Activated CD8-positive, alpha-beta memory T cell treated with anti-CD3 and anti-CD28 coated beads, Interleukin-2, amount 50 U/mL, for 1 hour (primary cell): ENCODE data around the gene MGAT1.
A peak's percentile ranks its signal among the peaks of the same experiment; 100 is the strongest.

Experiments
- DNase-seq: peaks from one replicate; pipeline ENCODE4 v3.0.0-alpha.2; 2020; ENCODE audit errors: extremely low read depth

MGAT1 gene

GRCh38 chr5:180823940-180824629 is 21.5 kb upstream of the MGAT1 start:
- DNase-seq = no peak

DNA sequence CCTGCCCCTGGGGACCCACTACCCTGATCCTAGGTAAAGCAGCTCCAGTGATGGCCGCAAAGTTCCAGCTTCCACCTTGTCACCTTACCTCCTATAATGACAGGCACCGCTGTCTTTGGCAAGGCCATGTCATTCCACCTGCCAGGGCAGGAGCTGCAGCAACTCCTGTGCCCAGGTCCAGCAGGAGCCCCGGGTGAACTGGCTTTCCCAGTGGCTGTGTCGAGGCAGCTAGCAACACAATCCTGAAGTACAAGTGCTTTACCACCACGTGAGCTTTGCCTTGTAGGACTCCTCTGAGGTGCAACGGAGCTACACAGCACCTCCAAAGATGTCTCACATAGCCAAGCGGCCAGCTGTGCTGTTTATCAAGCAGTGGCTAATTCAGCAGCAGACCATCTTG is 20.7 kb upstream of the MGAT1 start:
- DNase-seq = no peak

- DNase-seq = no peak
Observed at GRCh38 chr5:180821538-180821937, 18.9 kb upstream of the MGAT1 start.

DNA sequence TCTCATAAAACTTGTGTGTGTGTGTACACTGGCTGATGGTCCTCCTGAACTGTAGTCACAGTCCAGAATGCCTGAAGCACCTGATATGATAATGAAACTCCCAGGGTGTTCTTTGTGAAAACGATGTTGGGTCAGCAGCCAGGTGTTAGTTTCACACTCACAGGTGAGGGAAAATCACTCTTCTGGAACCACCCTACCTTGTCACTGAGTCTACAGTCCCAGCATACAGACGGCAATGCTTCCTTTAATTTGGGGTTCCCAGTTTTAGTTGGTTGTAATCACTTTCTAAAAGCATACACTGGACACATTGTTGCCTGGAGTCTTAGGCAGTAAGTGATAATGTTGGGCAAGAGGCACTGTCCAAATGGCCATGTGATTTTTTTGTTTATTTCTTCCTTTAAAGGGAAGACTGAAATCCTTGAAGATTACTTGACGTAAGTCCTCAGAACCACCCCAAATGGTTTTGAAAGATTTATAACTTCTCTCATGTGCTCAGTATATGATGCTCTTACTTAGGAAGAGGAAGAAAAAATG is 18.2 kb upstream of the MGAT1 start:
- DNase-seq = no peak

DNA sequence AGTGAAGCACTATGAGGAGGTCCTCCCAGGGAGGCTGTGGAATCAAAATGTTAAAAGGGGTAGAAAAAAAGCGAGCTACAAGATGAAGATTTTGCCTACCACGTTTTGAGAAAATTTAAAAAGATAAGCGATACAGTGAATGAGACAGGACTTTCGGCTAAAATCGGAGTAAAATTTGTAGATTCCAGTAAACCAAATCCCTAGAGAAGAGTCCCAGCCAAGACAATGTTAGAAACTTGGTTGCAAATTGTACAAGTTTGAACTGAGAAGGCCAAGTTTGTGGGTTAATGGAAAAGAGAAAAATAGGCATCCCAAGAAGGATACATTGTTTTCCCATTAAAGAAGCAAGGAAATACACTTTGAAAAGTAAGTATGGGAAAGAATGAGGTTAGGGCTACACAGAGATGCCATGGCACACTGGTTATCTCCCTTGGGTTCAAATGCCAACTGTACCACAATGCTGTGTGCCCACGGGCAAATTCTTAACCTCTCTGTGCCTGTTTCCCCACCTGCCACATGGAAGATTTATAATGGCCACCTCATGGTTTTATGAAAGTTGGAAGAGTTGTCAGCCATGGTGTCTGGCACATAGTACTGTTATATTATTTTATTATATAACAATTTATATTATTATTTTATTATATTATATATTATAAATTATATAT is 16.2 kb upstream of the MGAT1 start:
- no peak for DNase-seq

GRCh38 chr5:180817893-180818674 is 15.5 kb upstream of the MGAT1 start:
- no peak for DNase-seq

- DNase-seq = no peak
Observed at GRCh38 chr5:180816608-180817534, 14.3 kb upstream of the MGAT1 start.

DNA sequence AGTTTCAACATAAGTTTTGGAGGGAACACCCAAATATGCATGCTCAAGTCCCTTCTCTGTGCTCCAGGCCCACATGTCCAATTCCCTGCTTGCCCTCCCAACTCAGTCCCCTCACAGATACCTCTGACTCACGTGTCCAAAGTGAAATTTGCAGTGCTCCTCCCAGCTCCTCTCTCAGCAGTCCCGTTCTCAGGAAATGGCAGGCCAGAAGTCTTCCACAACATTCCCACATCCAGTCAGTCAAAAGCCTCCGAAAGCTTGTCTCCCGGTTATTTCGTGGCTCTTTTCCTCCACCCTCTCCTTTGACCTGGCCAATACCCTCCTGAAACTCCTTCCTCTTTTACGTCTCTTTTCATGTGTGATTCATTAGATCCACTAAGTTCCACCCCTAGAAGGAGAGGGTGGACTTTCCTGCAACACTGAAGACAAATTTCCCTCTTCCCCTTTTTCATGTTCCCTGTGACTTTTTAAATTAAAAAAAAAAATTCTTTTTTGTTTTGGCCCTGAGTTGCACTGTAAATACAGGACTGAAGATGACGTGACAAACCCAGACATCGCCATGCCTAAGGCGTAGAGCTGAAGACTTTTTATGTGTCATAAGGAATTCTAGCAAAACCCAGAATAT is 12.8 kb upstream of the MGAT1 start:
- DNase-seq = no peak

- no peak for DNase-seq
Observed at GRCh38 chr5:180813420-180813819, 10.8 kb upstream of the MGAT1 start.

GRCh38 chr5:180811623-180812124 is 9.1 kb upstream of the MGAT1 start:
- DNase-seq = no peak

DNA sequence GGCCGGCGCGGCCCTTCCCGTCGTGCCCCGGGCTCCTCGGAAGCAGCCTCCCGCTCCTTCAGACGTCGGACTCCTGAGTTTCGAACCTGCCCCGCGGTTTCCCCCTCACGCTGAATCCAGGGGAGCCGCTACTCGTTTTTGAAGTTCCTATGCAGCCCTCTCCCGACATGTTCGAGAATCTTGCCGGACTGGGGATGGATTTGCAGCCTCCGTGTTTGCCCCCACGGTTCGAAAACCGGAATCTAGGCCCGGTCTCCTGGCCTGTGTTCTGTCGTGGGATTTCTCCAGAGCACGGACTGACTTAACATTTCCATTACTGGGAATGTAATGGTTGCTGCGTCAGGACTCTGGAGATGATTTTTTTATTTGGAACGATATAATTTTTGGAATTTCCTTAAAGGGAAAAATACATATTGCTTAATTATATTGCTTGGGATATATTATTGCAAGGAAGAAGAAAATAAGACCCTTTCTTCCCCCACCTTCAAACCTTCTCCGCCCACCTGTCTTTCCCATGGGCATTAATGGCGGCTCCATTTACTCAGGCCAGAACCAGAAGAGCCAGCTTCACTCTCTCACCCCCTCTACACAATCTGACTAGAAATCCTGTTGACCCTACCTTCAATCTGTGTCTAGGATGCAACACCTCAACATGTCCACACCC is 8.5 kb upstream of the MGAT1 start:
- DNase-seq = no peak

- DNase-seq = peak; percentile 85
Observed at GRCh38 chr5:180810210-180810958, 7.8 kb upstream of the MGAT1 start.

GRCh38 chr5:180809403-180810209 is 7.0 kb upstream of the MGAT1 start:
- no peak for DNase-seq

GRCh38 chr5:180808461-180809000 is 5.9 kb upstream of the MGAT1 start:
- DNase-seq = no peak

- no peak for DNase-seq
Observed at GRCh38 chr5:180807654-180808414, 5.2 kb upstream of the MGAT1 start.

DNA sequence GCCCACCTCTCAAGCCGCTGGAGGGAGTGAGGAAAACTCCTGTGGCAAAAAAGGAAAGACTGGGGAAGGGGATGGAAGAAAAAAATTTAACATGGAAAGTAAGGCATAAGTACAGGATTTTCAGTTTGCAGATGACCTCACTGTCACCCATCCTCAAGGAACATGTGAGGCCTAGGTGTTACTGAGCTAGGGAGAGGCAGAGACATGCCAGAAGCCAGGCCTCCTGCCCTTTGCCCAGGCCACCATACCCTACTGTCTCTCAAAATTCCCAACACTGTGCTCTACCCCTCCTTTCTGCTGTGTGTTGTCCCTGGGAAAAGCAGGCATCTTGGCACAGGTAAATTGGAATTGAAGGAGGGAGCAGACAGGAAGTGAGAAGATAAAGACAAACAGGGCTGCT is 4.4 kb upstream of the MGAT1 start:
- no peak for DNase-seq

- DNase-seq = no peak
Observed at GRCh38 chr5:180806351-180807011, 3.9 kb upstream of the MGAT1 start.
